ENCODE results near the gene FAM229B.
"Not testable (repeated sequence)": the region's sequence is repeated elsewhere in the genome, so short reads cannot be mapped to it uniquely, and the experiment has no call there.

Gene FAM229B

DNA sequence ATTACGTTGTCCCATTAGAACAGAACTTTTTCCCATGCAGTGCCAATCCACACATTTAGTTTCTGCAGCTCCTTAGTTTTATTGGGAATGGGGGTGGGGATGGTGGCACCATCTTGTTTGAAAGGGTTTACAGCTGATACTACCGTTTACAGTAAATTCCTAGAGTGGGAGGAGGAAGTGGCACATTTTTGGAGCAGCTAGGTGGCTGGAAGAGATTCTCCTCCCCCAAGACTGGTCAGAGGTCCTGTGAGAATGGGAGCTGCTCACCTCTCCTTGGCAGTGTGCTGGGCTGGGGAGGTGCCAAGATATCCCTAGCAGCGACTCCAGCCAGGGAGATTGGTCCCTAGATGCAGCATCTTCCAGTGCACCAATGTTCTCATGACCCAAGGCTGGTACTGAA lies 45.9 kb upstream of the FAM229B start:
- no peak for DNase-seq (ENCODE audit: low read depth)
- TF ChIP-seq, protein P1, sequence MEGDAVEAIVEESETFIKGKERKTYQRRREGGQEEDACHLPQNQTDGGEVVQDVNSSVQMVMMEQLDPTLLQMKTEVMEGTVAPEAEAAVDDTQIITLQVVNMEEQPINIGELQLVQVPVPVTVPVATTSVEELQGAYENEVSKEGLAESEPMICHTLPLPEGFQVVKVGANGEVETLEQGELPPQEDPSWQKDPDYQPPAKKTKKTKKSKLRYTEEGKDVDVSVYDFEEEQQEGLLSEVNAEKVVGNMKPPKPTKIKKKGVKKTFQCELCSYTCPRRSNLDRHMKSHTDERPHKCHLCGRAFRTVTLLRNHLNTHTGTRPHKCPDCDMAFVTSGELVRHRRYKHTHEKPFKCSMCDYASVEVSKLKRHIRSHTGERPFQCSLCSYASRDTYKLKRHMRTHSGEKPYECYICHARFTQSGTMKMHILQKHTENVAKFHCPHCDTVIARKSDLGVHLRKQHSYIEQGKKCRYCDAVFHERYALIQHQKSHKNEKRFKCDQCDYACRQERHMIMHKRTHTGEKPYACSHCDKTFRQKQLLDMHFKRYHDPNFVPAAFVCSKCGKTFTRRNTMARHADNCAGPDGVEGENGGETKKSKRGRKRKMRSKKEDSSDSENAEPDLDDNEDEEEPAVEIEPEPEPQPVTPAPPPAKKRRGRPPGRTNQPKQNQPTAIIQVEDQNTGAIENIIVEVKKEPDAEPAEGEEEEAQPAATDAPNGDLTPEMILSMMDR (IDR thresholded peaks at IDR 0.05; ENCODE audit: insufficient read depth, low read depth, low read length, missing control alignments), result no peak
- no peak overlapping the region for H3K4me3 ChIP-seq (ENCODE audit: low read length)

DNA sequence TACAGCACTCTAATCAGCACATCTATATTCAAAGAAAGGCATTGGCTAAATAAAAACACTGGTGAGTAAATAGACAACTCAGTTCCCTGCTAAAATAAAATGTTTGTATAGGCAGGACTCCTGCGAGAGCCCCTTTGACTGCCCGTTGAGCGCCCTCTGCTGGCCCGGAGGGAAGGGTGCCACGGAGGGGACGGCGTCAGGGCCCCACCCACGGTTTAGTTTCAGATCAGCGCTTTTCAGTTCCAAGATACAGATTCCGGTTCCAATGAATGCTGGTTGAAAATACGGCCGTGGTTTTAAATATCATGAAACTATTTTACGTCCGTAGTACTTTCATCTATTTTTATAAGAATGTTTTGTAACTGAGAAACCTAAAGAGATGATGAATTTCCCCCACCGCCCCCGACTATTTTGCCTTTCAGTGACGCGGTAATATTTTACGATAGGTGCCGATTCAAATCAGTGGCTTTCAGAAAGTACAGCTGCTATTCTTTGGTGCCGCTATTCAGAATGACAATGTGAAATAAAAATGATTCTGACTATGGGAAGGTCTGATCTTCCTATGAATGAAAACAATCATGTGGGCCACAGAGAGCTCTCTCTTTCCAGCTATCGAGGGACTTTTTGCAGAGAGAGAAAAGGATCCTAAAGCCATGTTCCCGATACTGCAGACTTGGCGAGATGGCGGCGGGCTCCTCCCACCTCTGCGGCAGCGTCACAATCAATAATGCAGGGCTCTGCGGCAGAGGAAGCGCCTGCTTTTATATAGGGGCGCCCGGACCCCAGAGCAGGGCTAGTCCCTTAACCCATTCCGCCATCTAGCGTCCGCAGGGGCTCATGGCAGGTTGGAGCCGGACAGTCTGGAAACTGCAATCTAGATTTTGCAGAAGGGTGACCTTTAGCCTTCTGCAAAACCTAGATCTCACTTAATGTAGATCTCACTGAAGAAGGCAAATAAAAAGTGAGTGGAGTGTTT lies 44.1 kb upstream of the FAM229B start:
- DNase-seq (ENCODE audit: low read depth), result peak; percentile 83
- TF ChIP-seq, protein P1 (IDR thresholded peaks at IDR 0.05; ENCODE audit: insufficient read depth, low read depth, low read length, missing control alignments), result peak; percentile 97
- H3K4me3 ChIP-seq (ENCODE audit: low read length), result peak overlapping the region; percentile 82

DNA sequence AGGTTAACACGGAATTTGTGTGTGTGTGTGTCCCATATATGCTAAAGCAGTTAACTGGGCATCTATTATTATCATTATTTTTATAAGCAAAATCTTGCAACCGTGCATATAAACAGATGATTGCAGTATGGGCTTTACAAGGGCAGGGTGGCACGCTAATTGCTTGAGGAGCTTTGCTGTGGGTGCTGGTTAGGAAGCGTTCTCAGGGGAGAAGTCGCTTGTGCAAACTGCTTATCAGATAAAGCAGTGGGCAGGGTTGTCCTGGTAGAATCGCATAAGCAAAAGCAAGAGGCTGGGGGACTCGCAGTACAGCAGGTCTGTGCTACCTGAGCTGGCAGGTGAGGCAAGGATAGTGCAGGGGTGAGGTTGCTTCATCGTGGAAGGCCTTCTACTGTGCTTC lies 43.2 kb upstream of the FAM229B start:
- TF ChIP-seq, protein P1 (IDR thresholded peaks at IDR 0.05; ENCODE audit: insufficient read depth, low read depth, low read length, missing control alignments), result no peak
- no peak for DNase-seq (ENCODE audit: low read depth)
- H3K4me3 ChIP-seq (ENCODE audit: low read length), result no peak overlapping the region

DNA sequence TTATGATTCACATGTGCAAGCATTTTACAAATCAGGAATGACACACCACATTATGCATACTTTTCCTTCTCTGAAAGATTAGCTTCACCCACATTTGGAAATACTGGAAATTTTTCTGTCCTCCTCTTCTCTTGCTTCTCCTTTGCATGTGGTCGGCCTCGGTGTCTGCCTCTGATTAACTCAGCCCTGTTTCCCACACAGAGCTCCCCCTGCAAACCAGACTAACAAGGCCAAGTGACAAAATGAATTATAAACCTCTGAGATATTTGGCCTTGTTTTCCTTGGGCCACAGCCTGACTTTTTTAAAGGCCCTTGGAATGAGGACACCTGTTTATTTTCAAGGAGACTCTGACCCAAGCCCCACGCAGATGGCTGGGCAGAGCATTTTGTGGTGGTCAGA lies 42.5 kb upstream of the FAM229B start:
- DNase-seq (ENCODE audit: low read depth), result peak; percentile 45
- H3K4me3 ChIP-seq (ENCODE audit: low read length), result no peak overlapping the region
- TF ChIP-seq, protein P1 (IDR thresholded peaks at IDR 0.05; ENCODE audit: insufficient read depth, low read depth, low read length, missing control alignments), result no peak

DNA sequence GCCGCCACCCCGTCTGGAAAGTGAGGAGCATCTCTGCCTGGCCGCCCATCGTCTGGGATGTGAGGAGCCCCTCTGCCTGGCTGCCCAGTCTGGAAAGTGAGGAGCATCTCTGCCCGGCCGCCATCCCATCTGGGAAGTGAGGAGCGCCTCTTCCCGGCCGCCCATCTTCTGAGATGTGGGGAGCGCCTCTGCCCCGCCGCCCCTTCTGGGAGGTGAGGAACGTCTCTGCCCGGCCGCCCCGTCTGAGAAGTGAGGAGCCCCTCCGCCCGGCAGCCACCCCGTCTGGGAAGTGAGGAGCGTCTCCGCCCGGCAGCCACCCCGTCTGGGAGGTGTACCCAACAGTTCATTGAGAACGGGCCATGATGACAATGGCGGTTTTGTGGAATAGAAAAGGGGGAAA lies 39.9 kb upstream of the FAM229B start:
- not testable (repeated sequence) for H3K4me3 ChIP-seq (ENCODE audit: low read length); DNase-seq (ENCODE audit: low read depth)

DNA sequence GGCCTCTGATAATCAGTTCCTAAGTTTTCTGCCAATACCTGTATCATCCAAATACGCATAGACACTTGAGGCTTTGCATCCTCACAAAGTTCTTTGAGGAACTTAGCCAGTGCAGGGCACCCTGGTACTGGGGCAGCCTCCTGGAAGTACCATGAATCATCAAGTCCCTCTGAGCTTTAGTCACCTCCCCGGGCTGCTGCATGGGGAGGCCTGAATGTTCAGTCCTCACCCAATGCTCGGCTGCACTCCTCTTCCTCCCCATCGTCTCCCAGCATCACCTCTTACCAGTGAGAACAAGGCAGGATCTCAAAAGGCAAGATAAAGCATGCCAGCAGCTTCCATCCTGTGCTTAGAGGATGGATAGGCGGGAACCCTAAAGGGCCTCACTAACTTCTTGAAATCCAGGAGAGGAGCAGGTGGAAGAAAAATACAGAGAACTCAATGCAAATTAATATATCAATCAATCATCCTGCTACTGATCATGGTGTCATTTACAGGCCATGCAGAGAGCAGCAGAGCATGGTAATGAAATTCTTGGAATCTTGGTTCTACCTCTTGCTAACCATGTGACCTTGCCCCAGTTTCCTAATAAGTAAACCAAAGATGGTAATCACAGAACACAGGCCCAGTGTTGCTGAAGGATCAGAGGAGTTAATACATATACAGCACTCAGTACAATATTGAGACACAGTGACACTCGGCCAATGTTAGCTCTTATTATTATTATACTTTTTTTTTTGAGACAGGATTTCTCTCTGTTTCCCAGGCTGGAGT lies 38.2 kb upstream of the FAM229B start:
- peak; percentile 53 for DNase-seq (ENCODE audit: low read depth)
- TF ChIP-seq, protein P1 (IDR thresholded peaks at IDR 0.05; ENCODE audit: insufficient read depth, low read depth, low read length, missing control alignments), result no peak
- H3K4me3 ChIP-seq (ENCODE audit: low read length), result no peak overlapping the region

DNA sequence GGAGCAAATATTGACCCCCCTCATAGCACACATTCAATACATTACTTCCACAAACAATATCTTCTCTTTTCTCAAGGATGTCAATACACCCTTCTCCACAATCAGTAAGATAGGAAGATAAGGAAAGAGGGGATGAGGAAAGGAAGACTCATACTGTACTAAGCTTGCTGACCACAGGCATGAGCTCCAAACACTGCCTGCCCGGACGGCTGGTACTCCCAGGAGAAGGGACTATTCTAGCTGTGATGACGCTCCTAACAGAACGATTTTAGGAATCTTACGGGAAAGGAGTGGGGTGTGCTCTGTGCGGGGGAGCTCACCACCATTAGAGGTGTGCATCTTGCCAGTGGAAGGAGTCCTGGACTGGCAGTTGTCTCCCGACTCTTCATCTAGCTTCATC lies 37.4 kb upstream of the FAM229B start:
- H3K4me3 ChIP-seq (ENCODE audit: low read length), result no peak overlapping the region
- TF ChIP-seq, protein P1 (IDR thresholded peaks at IDR 0.05; ENCODE audit: insufficient read depth, low read depth, low read length, missing control alignments), result no peak
- DNase-seq (ENCODE audit: low read depth), result no peak
